ENCODE data around the gene CBFA2T3. TPM values are rescaled to one million over a fixed set of nuclear protein-coding genes. Genes with fewer than 3 reads are reported as not detected.

CBFA2T3 gene
- total RNA-seq, 4 donors from 2014 or later, result 0.95 to 7.3 (median 3.3) TPM

DNA sequence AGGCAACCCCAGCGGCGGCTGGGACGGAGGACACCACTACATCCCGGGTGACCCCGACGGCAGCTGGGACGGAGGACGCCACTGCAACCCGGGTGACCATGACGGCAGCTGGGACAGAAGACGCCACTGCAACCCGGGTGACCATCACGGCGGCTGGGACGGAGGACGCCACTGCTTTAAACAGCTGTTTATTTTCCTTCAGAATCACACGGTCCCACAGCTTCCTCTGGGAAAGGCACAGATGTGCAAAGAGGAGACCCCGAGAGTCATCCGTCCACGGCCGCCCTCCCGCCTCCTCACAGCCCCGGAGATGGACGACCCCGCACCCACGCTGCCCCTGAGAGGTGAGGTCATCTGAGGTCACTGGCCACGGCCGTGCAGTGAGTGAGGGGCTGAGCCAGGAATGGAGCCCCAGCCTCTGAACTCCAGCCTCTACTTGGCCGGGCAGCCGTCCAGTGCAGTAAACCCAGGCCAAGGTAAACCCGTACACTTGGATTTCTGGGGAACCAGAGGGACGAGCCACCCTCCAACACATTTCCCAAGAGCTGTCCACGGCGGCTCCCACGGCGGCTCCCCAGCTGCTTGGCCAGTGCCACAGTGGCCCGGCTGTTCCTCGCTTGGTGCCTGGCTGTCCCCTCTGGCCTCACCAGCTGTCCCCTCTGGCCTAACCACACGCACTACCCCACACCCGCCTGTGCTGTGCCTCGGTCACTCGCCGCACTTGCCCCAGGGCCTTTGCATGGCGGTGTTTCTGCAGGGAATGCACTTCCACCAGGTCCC is 67.4 kb downstream of the CBFA2T3 start:
- ATAC-seq (peak; percentile 34 to 36), DNase-seq (no peak)
- Histone ChIP-seq H3K27ac (peak overlapping the region in 3 of 4 donors; percentile 50 to 52 (median 51)), H3K9me3 (no peaks in the 10 kb centered on the region), H3K27me3 (no peaks in the 10 kb centered on the region), H3K4me3 (no peak overlapping the region), H3K4me1 (peaks cover 9 to 10% of the 10 kb centered on the region in 2 donors), H3K36me3 (no peaks in the 10 kb centered on the region)
- no peak for TF ChIP-seq POLR2A (IDR thresholded peaks at IDR 0.05)
- TF ChIP-seq, protein P1, sequence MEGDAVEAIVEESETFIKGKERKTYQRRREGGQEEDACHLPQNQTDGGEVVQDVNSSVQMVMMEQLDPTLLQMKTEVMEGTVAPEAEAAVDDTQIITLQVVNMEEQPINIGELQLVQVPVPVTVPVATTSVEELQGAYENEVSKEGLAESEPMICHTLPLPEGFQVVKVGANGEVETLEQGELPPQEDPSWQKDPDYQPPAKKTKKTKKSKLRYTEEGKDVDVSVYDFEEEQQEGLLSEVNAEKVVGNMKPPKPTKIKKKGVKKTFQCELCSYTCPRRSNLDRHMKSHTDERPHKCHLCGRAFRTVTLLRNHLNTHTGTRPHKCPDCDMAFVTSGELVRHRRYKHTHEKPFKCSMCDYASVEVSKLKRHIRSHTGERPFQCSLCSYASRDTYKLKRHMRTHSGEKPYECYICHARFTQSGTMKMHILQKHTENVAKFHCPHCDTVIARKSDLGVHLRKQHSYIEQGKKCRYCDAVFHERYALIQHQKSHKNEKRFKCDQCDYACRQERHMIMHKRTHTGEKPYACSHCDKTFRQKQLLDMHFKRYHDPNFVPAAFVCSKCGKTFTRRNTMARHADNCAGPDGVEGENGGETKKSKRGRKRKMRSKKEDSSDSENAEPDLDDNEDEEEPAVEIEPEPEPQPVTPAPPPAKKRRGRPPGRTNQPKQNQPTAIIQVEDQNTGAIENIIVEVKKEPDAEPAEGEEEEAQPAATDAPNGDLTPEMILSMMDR (IDR thresholded peaks at IDR 0.05 in 4 of 5, conservative IDR thresholded peaks at IDR 0.05 in 1 of 5), result no peak
- intact Hi-C loops (cut with DNase I; ENCODE audit: low total_unique reads), result loop anchor here (10.0 kb wide), 1 partner anchor 55 kb away; the partner anchor contains the start of genes GALNS and TRAPPC2L
- in situ Hi-C loops (cut with MboI; ENCODE audit: low sequenced_read_pairs in 4 of 4), result no loop called here

DNA sequence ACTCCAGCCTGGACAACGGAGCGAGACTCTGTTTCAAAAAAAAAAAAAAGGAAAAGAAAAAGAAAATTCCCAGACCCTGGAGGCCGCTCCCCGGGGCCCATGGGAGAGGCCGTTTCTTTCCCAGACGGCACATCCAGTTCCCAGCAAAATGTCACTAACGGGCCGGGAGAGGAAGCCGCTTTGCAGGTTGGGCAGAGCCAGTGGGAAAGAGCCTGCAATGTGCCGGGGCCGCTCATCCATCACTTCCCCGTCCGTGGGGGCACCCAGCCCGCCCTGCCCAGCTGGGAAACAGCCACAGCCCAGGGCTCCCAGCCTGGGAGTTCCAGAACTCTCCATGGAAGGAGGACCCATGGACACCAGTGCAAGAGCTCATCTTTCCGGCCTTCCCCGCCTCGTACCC is 68.7 kb downstream of the CBFA2T3 start:
- Histone ChIP-seq H3K4me1 (peaks cover 6 to 22% of the 10 kb centered on the region in 2 donors), H3K27me3 (no peaks in the 10 kb centered on the region), H3K27ac (peak overlapping the region; percentile 0 to 64 (median 54)), H3K36me3 (no peaks in the 10 kb centered on the region), H3K4me3 (no peak overlapping the region), H3K9me3 (no peaks in the 10 kb centered on the region)
- in situ Hi-C loops (cut with MboI; ENCODE audit: low sequenced_read_pairs in 4 of 4) (no loop called here), intact Hi-C loops (cut with DNase I; ENCODE audit: low total_unique reads) (loop anchor here (10.0 kb wide), 1 partner anchor 54 kb away; the partner anchor contains the start of genes GALNS and TRAPPC2L)
- no peak for ATAC-seq
- no peak for DNase-seq
- TF ChIP-seq, protein P1 (IDR thresholded peaks at IDR 0.05 in 4 of 5, conservative IDR thresholded peaks at IDR 0.05 in 1 of 5), result no peak
- no peak for TF ChIP-seq POLR2A (IDR thresholded peaks at IDR 0.05)

DNA sequence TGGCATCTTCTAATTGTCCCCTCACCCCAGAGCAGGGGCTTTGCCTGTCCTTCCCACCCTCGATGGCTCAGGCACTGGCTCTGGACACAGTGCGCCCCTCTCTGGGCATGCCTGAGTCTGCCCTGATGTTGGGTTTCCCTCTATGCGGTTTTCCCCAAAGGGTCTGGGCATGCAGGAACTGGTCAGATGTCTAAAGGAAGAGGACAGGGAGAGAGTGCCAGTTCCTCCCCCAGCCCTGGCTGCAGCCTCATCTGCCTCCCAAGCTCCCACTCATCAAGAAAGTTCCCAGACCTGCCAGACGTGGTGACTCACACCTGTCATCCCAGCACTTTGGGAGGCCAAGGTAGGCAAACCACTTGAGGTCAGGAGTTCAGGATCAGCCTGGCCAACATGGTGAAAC is 69.2 kb downstream of the CBFA2T3 start:
- H3K4me1 ChIP-seq, result peaks cover 11 to 27% of the 10 kb centered on the region in 2 donors
- DNase-seq, result no peak
- peak overlapping the region in 3 of 4 donors; percentile 8 to 58 (median 38) for H3K27ac ChIP-seq
- H3K27me3 ChIP-seq, result no peaks in the 10 kb centered on the region
- no peak for ATAC-seq
- no peaks in the 10 kb centered on the region for H3K9me3 ChIP-seq
- intact Hi-C loops (cut with DNase I; ENCODE audit: low total_unique reads) (loop anchor here (10.0 kb wide), 1 partner anchor 53 kb away; the partner anchor contains the start of genes GALNS and TRAPPC2L), in situ Hi-C loops (cut with MboI; ENCODE audit: low sequenced_read_pairs in 4 of 4) (no loop called here)
- no peaks in the 10 kb centered on the region for H3K36me3 ChIP-seq
- no peak for TF ChIP-seq POLR2A (IDR thresholded peaks at IDR 0.05)
- TF ChIP-seq, protein P1 (IDR thresholded peaks at IDR 0.05 in 4 of 5, conservative IDR thresholded peaks at IDR 0.05 in 1 of 5), result no peak
- no peak overlapping the region for H3K4me3 ChIP-seq

DNA sequence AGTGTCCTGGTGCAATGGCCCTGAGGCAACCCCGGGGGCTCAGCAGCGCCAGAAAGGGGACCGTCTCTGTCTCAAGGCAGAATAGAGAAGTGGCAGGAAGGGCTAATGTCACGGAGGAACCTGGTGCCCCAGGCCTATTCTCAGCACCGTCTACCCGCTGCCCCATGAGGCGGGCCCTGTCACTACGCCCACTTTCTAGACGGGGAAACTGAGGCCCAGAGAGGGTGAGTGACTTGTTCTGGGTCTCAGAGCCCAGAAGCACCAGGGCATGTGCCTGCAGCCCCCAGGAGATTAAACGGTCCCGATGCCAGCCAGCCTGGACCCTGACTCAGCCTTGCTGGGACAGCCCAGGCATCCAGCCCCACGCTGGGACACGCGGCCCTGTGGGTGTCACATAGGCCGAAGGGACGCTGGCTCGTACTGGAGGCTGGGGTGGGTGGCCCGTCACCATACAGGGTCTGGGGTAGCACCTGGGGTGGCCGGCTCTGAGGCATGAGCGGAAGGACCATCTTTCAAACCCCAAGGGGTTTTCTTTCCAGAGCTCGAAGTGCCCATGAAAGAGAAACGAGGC is 70.4 kb downstream of the CBFA2T3 start:
- Histone ChIP-seq H3K36me3 (no peaks in the 10 kb centered on the region), H3K4me1 (peaks cover 12 to 28% of the 10 kb centered on the region in 2 donors), H3K27ac (no peak overlapping the region), H3K27me3 (no peaks in the 10 kb centered on the region), H3K4me3 (no peak overlapping the region), H3K9me3 (no peaks in the 10 kb centered on the region)
- intact Hi-C loops (cut with DNase I; ENCODE audit: low total_unique reads) (loop anchor here (10.0 kb wide), 1 partner anchor 52 kb away; the partner anchor contains the start of genes GALNS and TRAPPC2L), in situ Hi-C loops (cut with MboI; ENCODE audit: low sequenced_read_pairs in 4 of 4) (no loop called here)
- TF ChIP-seq POLR2A (IDR thresholded peaks at IDR 0.05), result no peak
- TF ChIP-seq, protein P1 (IDR thresholded peaks at IDR 0.05 in 4 of 5, conservative IDR thresholded peaks at IDR 0.05 in 1 of 5), result no peak
- ATAC-seq (no peak), DNase-seq (no peak)
